ENCODE measurements around the gene ZNF599. TPM values are rescaled to one million over a fixed set of nuclear protein-coding genes. Genes with fewer than 3 reads are reported as not detected.

ZNF599 gene
- total RNA-seq, 1 donor from 2014 or later, result 7.8 TPM

DNA sequence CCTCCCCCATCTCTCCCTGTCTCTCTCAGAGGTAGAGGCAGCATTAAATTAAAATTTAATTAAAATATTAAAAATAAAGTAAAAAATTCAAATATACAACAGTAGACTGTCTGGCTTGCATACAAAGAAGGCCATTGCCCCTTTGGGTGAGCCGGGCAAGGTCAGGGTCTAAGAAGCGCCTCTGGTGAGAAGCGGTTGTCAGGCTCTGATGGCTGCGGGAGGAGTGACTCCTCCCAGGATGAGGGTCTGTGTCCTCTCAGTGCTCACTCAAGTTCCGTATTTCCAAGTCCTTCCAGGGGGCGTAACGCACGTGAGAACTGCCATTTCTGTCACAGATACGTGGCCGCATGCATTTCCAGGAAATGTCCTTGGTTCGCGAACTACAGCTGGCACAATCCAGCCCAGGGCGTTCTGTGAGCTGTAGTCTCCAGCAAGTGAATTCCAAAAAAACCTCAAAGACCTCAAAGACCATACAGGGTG lies 39.7 kb downstream of the ZNF599 start:
- Mint-ChIP-seq H3K4me3 (ENCODE audit: unreplicated experiment) (peak overlapping the region; percentile 96), H3K27ac (ENCODE audit: unreplicated experiment) (peak overlapping the region; percentile 98), H3K27me3 (ENCODE audit: unreplicated experiment) (no peaks in the 10 kb centered on the region), H3K4me1 (ENCODE audit: unreplicated experiment) (peaks cover 17% of the 10 kb centered on the region), H3K9me3 (ENCODE audit: unreplicated experiment) (no peaks in the 10 kb centered on the region), H3K36me3 (ENCODE audit: low read depth, unreplicated experiment) (peaks cover 7% of the 10 kb centered on the region)
- TF ChIP-seq, protein P1, sequence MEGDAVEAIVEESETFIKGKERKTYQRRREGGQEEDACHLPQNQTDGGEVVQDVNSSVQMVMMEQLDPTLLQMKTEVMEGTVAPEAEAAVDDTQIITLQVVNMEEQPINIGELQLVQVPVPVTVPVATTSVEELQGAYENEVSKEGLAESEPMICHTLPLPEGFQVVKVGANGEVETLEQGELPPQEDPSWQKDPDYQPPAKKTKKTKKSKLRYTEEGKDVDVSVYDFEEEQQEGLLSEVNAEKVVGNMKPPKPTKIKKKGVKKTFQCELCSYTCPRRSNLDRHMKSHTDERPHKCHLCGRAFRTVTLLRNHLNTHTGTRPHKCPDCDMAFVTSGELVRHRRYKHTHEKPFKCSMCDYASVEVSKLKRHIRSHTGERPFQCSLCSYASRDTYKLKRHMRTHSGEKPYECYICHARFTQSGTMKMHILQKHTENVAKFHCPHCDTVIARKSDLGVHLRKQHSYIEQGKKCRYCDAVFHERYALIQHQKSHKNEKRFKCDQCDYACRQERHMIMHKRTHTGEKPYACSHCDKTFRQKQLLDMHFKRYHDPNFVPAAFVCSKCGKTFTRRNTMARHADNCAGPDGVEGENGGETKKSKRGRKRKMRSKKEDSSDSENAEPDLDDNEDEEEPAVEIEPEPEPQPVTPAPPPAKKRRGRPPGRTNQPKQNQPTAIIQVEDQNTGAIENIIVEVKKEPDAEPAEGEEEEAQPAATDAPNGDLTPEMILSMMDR (IDR thresholded peaks at IDR 0.05; ENCODE audit: unreplicated experiment), result no peak
- DNase-seq (ENCODE audit: low spot score), result peak; percentile 51

DNA sequence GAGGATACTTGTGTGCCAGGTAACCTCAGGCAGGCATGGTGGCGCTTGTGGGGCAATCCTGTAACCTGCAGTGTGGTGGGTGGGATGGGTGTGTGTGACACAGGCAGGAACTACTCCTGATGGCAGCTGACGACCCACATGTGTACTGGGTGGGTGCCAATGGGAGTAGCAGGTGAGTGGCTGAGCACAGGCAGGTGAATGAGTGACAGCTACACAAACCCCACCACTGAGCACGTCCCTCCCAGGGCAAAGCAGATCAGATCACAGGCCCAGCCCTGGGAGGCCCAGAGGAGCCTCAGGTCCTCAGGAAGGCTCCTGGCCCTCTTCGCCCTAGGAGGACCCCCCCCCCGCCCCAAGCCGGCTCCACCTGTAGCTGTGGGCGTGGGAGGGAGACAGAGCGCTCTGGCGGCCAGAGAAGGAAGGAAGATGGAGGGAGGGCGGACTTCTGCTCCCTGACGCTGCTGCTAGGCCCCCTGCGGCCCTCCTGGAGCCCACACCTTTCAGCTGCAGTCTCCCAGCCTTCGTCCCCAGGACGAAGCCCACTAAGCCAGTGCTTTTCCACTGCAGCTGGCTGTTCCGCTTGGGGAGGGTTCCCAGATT lies 40.3 kb downstream of the ZNF599 start:
- no peak for DNase-seq (ENCODE audit: low spot score)
- Mint-ChIP-seq H3K27ac (ENCODE audit: unreplicated experiment) (no peak overlapping the region), H3K27me3 (ENCODE audit: unreplicated experiment) (peaks cover 2% of the 10 kb centered on the region), H3K4me3 (ENCODE audit: unreplicated experiment) (no peak overlapping the region), H3K9me3 (ENCODE audit: unreplicated experiment) (no peaks in the 10 kb centered on the region), H3K4me1 (ENCODE audit: unreplicated experiment) (peaks cover 21% of the 10 kb centered on the region), H3K36me3 (ENCODE audit: low read depth, unreplicated experiment) (peaks cover 3% of the 10 kb centered on the region)
- TF ChIP-seq, protein P1 (IDR thresholded peaks at IDR 0.05; ENCODE audit: unreplicated experiment), result no peak

DNA sequence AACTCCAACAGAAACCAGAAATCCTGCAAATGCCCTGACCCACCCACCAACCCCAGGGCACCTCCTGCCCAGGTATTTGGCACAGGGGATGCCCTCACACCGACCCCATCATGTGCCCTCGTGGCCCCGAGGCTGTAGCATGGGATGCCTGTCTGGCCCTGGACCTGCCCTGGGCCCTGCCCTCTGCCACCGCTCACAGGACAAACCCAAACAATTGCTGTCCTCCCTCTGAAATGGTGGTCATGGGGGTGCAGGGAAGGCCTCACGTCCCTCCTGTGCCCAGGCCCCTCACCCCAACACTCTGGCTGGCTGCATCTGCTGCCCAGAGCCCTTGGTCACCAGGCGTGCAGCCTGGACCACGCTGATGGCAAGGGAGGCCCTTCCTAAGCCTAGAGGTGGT lies 41.1 kb downstream of the ZNF599 start:
- DNase-seq (ENCODE audit: low spot score), result no peak
- Mint-ChIP-seq H3K36me3 (ENCODE audit: low read depth, unreplicated experiment) (peaks cover 3% of the 10 kb centered on the region), H3K27me3 (ENCODE audit: unreplicated experiment) (peaks cover 4% of the 10 kb centered on the region), H3K27ac (ENCODE audit: unreplicated experiment) (no peak overlapping the region), H3K9me3 (ENCODE audit: unreplicated experiment) (no peaks in the 10 kb centered on the region), H3K4me1 (ENCODE audit: unreplicated experiment) (peaks cover 24% of the 10 kb centered on the region), H3K4me3 (ENCODE audit: unreplicated experiment) (no peak overlapping the region)
- TF ChIP-seq, protein P1 (IDR thresholded peaks at IDR 0.05; ENCODE audit: unreplicated experiment), result no peak

DNA sequence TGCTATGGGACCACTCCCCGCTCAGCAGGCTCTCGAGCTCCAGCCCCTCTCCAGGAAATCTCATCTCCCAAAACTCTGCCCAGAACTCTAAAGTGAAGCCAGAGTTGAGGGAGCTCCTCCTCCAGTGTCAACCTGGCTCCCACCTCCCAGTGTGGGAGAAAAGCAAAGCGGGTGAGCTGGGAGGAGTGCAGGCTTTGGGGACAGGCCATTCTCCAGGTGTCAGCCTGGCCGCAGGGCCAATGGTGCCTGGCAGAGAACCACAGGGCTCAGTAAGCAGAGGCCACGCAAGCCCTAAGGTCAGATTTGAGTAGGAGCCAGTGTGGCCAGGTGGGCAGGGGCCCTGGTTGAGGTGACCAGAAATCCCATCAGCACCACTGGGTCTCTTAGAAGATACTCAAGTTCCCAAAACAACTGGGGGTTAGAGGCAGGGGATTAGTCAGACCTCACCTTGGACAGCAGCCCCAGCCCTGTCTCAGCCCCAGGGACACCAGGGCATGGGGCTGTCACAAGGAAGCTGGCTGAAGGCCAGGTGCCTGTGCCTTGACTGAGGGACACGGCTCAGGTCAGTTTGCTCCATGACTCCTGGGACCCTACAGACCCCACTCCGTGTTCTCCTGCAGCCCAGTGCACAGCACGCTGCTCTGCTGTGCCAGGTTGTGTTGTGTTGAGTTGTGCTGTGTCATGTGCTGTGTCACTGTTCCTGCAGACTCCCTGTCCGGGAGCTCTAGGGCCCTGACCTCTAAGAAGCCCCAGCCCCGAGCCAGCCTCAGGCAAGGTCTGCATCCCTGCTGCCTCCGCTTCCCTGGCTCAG lies 41.8 kb downstream of the ZNF599 start:
- no peak overlapping the region for H3K4me3 Mint-ChIP-seq (ENCODE audit: unreplicated experiment)
- H3K27me3 Mint-ChIP-seq (ENCODE audit: unreplicated experiment), result peaks cover 4% of the 10 kb centered on the region
- peaks cover 24% of the 10 kb centered on the region for H3K4me1 Mint-ChIP-seq (ENCODE audit: unreplicated experiment)
- TF ChIP-seq, protein P1 (IDR thresholded peaks at IDR 0.05; ENCODE audit: unreplicated experiment), result no peak
- no peak overlapping the region for H3K27ac Mint-ChIP-seq (ENCODE audit: unreplicated experiment)
- DNase-seq (ENCODE audit: low spot score), result no peak
- no peaks in the 10 kb centered on the region for H3K9me3 Mint-ChIP-seq (ENCODE audit: unreplicated experiment)
- peaks cover 3% of the 10 kb centered on the region for H3K36me3 Mint-ChIP-seq (ENCODE audit: low read depth, unreplicated experiment)

DNA sequence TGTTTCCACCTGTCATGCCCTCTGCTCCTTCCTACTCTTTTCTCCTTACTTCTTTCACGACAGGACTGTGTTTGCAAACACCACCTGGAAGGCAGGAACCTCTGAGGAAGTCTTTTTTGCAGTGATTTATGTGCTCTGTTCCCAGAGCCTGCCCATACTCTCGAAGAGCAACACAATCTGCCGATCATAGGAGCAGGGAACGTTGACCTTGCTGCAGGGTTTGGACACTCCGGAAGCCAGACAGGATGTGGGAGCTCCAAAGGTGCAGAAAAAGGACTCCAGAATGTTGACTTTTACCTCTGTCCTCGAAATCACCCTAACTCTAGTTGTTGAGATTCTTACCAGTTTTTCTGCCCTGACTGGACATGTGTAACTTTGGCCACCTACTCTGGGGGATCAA lies 47.6 kb downstream of the ZNF599 start:
- Mint-ChIP-seq H3K4me1 (ENCODE audit: unreplicated experiment) (peaks cover 7% of the 10 kb centered on the region), H3K36me3 (ENCODE audit: low read depth, unreplicated experiment) (no peaks in the 10 kb centered on the region), H3K9me3 (ENCODE audit: unreplicated experiment) (no peaks in the 10 kb centered on the region), H3K4me3 (ENCODE audit: unreplicated experiment) (no peak overlapping the region), H3K27me3 (ENCODE audit: unreplicated experiment) (peaks cover 8% of the 10 kb centered on the region), H3K27ac (ENCODE audit: unreplicated experiment) (no peak overlapping the region)
- TF ChIP-seq, protein P1 (IDR thresholded peaks at IDR 0.05; ENCODE audit: unreplicated experiment), result no peak
- no peak for DNase-seq (ENCODE audit: low spot score)

Measured in endothelial cell (in vitro differentiated cells).